Measurements from ENCODE around the gene DENND2D. TPM values are rescaled to one million over a fixed set of nuclear protein-coding genes. Genes with fewer than 3 reads are reported as not detected.

DENND2D gene
- total RNA-seq, 2 experiments from 2014 or later = 293 to 299 TPM

- H3K9me3 Mint-ChIP-seq = no peaks in the 10 kb centered on the region
- no peak overlapping the region for H3K27ac Mint-ChIP-seq
- no peaks in the 10 kb centered on the region for H3K27me3 Mint-ChIP-seq
- H3K36me3 Mint-ChIP-seq = peaks cover 52% of the 10 kb centered on the region
- POLR2A ChIA-PET = no interaction called here
- ATAC-seq (ENCODE audit: low read depth) (no peak), DNase-seq (no peak)
- H3K4me3 Mint-ChIP-seq = no peak overlapping the region
- H3K4me1 Mint-ChIP-seq = peaks cover 10% of the 10 kb centered on the region
These were observed 25.1 kb downstream of the DENND2D start for GRCh38 chr1:111175349-111175748.

GRCh38 chr1:111174070-111174469, 26.4 kb downstream of the DENND2D start:
- Mint-ChIP-seq H3K36me3 (peaks cover 47% of the 10 kb centered on the region), H3K27ac (no peak overlapping the region), H3K27me3 (no peaks in the 10 kb centered on the region), H3K9me3 (no peaks in the 10 kb centered on the region), H3K4me3 (no peak overlapping the region), H3K4me1 (peaks cover 10% of the 10 kb centered on the region)
- DNase-seq (no peak), ATAC-seq (ENCODE audit: low read depth) (no peak)
- POLR2A ChIA-PET = no interaction called here

GRCh38 chr1:111172463-111172862, 28.0 kb downstream of the DENND2D start:
- H3K9me3 Mint-ChIP-seq = no peaks in the 10 kb centered on the region
- no peaks in the 10 kb centered on the region for H3K27me3 Mint-ChIP-seq
- H3K36me3 Mint-ChIP-seq = peaks cover 55% of the 10 kb centered on the region
- no peak overlapping the region for H3K4me3 Mint-ChIP-seq
- no peak for DNase-seq
- POLR2A ChIA-PET = no interaction called here
- no peak overlapping the region for H3K27ac Mint-ChIP-seq
- H3K4me1 Mint-ChIP-seq = peaks cover 10% of the 10 kb centered on the region
- no peak for ATAC-seq (ENCODE audit: low read depth)

GRCh38 chr1:111164151-111164550, 36.3 kb downstream of the DENND2D start:
- peaks cover 40% of the 10 kb centered on the region for H3K36me3 Mint-ChIP-seq
- ATAC-seq (ENCODE audit: low read depth) (no peak), DNase-seq (no peak)
- peaks cover 9% of the 10 kb centered on the region for H3K4me1 Mint-ChIP-seq
- H3K9me3 Mint-ChIP-seq = no peaks in the 10 kb centered on the region
- no peak overlapping the region for H3K4me3 Mint-ChIP-seq
- POLR2A ChIA-PET = no interaction called here
- no peaks in the 10 kb centered on the region for H3K27me3 Mint-ChIP-seq
- no peak overlapping the region for H3K27ac Mint-ChIP-seq

- no peak overlapping the region for H3K4me3 Mint-ChIP-seq
- H3K27me3 Mint-ChIP-seq = no peaks in the 10 kb centered on the region
- no peaks in the 10 kb centered on the region for H3K9me3 Mint-ChIP-seq
- ATAC-seq (ENCODE audit: low read depth) (no peak), DNase-seq (no peak)
- POLR2A ChIA-PET = no interaction called here
- peaks cover 8% of the 10 kb centered on the region for H3K4me1 Mint-ChIP-seq
- peaks cover 35% of the 10 kb centered on the region for H3K36me3 Mint-ChIP-seq
- H3K27ac Mint-ChIP-seq = no peak overlapping the region
These were observed 37.1 kb downstream of the DENND2D start for GRCh38 chr1:111163363-111163762.

GRCh38 chr1:111162488-111162880, 38.0 kb downstream of the DENND2D start:
- Mint-ChIP-seq H3K4me1 (peaks cover 8% of the 10 kb centered on the region), H3K27ac (no peak overlapping the region), H3K27me3 (no peaks in the 10 kb centered on the region), H3K36me3 (peaks cover 27% of the 10 kb centered on the region), H3K4me3 (no peak overlapping the region), H3K9me3 (no peaks in the 10 kb centered on the region)
- DNase-seq (no peak), ATAC-seq (ENCODE audit: low read depth) (no peak)
- POLR2A ChIA-PET = no interaction called here

GRCh38 chr1:111161843-111162487, 38.5 kb downstream of the DENND2D start:
- no peaks in the 10 kb centered on the region for H3K9me3 Mint-ChIP-seq
- peaks cover 27% of the 10 kb centered on the region for H3K36me3 Mint-ChIP-seq
- H3K27ac Mint-ChIP-seq = no peak overlapping the region
- DNase-seq (no peak), ATAC-seq (ENCODE audit: low read depth) (no peak)
- H3K4me1 Mint-ChIP-seq = peaks cover 8% of the 10 kb centered on the region
- no peaks in the 10 kb centered on the region for H3K27me3 Mint-ChIP-seq
- no peak overlapping the region for H3K4me3 Mint-ChIP-seq
- POLR2A ChIA-PET = no interaction called here

- no peak overlapping the region for H3K4me3 Mint-ChIP-seq
- H3K4me1 Mint-ChIP-seq = peaks cover 27% of the 10 kb centered on the region
- H3K27ac Mint-ChIP-seq = no peak overlapping the region
- no peaks in the 10 kb centered on the region for H3K27me3 Mint-ChIP-seq
- POLR2A ChIA-PET = no interaction called here
- H3K36me3 Mint-ChIP-seq = peaks cover 48% of the 10 kb centered on the region
- H3K9me3 Mint-ChIP-seq = no peaks in the 10 kb centered on the region
- DNase-seq (no peak), ATAC-seq (ENCODE audit: low read depth) (no peak)
These were observed 43.0 kb downstream of the DENND2D start for GRCh38 chr1:111157431-111157830.

- no peak for ATAC-seq (ENCODE audit: low read depth)
- peaks cover 57% of the 10 kb centered on the region for H3K36me3 Mint-ChIP-seq
- H3K27me3 Mint-ChIP-seq = no peaks in the 10 kb centered on the region
- POLR2A ChIA-PET = no interaction called here
- H3K9me3 Mint-ChIP-seq = no peaks in the 10 kb centered on the region
- H3K27ac Mint-ChIP-seq = no peak overlapping the region
- no peak for DNase-seq
- H3K4me1 Mint-ChIP-seq = peaks cover 37% of the 10 kb centered on the region
- H3K4me3 Mint-ChIP-seq = no peak overlapping the region
These were observed 46.1 kb downstream of the DENND2D start for GRCh38 chr1:111154021-111154999.

GRCh38 chr1:111151838-111152237, 48.6 kb downstream of the DENND2D start:
- Mint-ChIP-seq H3K4me1 (peaks cover 42% of the 10 kb centered on the region), H3K36me3 (peaks cover 66% of the 10 kb centered on the region), H3K27ac (peak overlapping the region; percentile 40), H3K9me3 (no peaks in the 10 kb centered on the region), H3K27me3 (no peaks in the 10 kb centered on the region), H3K4me3 (peak overlapping the region; percentile 15)
- POLR2A ChIA-PET = no interaction called here
- DNase-seq (no peak), ATAC-seq (ENCODE audit: low read depth) (no peak)

GRCh38 chr1:111148376-111148881, 52.0 kb downstream of the DENND2D start:
- H3K4me1 Mint-ChIP-seq = peaks cover 41% of the 10 kb centered on the region
- H3K4me3 Mint-ChIP-seq = no peak overlapping the region
- peaks cover 52% of the 10 kb centered on the region for H3K36me3 Mint-ChIP-seq
- DNase-seq (no peak), ATAC-seq (ENCODE audit: low read depth) (no peak)
- no peak overlapping the region for H3K27ac Mint-ChIP-seq
- H3K9me3 Mint-ChIP-seq = no peaks in the 10 kb centered on the region
- POLR2A ChIA-PET = interaction anchor here (0.7 to 1.0 kb wide), 3 partner anchors 43 to 51 kb away, joined by 3 to 4 read pairs (median 3); no protein-coding TSS in a partner anchor
- H3K27me3 Mint-ChIP-seq = no peaks in the 10 kb centered on the region

- Mint-ChIP-seq H3K36me3 (peaks cover 48% of the 10 kb centered on the region), H3K9me3 (no peaks in the 10 kb centered on the region), H3K4me1 (peaks cover 38% of the 10 kb centered on the region), H3K27me3 (no peaks in the 10 kb centered on the region), H3K27ac (no peak overlapping the region), H3K4me3 (no peak overlapping the region)
- DNase-seq = no peak
- ATAC-seq (ENCODE audit: low read depth) = no peak
- POLR2A ChIA-PET = interaction anchor here (0.7 to 0.9 kb wide), 2 partner anchors 44 to 52 kb away, joined by 3 to 4 read pairs; no protein-coding TSS in a partner anchor
These were observed 52.5 kb downstream of the DENND2D start for GRCh38 chr1:111147948-111148347.

- H3K4me3 Mint-ChIP-seq = no peak overlapping the region
- ATAC-seq (ENCODE audit: low read depth) = no peak
- no peaks in the 10 kb centered on the region for H3K27me3 Mint-ChIP-seq
- H3K9me3 Mint-ChIP-seq = no peaks in the 10 kb centered on the region
- H3K36me3 Mint-ChIP-seq = peaks cover 35% of the 10 kb centered on the region
- DNase-seq = no peak
- no peak overlapping the region for H3K27ac Mint-ChIP-seq
- H3K4me1 Mint-ChIP-seq = peaks cover 36% of the 10 kb centered on the region
- POLR2A ChIA-PET = interaction anchor here (1.1 to 1.2 kb wide), 2 partner anchors 24 to 45 kb away, joined by 3 to 4 read pairs; no protein-coding TSS in a partner anchor
These were observed 54.3 kb downstream of the DENND2D start for GRCh38 chr1:111145963-111146768.
